Measurements from ENCODE around the gene APMAP. TPM values are rescaled to one million over a fixed set of nuclear protein-coding genes. Genes with fewer than 3 reads are reported as not detected.

The APMAP gene
- total and polyA plus RNA-seq, 2 of the 13 experiments (the other 11 are each of a cell fraction or from before 2014, with no cell fraction given): 168 to 214 TPM

DNA sequence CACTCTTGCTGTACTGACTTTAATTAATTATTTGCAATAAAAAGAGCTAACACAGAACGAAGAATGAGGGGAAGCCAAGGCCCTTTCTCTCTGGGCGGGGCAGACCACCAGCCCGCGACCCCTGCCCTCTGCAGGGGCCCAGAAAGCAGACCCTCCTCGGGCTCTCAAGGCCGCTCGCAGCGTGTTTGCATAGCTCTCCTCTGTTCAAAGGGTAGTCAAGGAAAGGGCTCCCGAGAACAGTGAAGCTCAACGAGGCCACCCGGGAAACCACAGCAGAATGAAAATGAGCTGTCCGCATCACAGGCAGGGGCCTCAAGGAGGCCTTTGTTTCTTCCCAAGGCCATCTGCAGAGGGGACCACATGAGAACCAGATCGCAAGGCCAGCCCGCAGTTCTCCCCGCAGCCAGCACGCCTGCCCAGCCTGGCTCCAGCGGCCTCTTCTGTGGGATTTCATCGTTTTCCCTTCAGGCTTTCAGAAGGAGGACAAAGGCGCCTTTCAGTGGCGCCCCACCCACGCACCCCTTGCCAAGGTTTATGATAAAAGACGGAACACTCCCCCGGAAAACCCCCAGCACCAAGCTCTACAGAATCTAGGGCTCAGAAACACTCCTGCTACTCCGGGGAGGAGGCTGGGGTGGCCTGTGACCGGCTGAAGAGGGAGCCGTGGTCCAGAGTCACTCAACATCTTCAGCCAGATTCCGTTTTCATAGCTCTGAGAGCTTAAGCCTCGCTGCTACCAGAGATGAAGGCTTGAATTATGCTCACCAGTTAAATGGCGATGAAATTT, 40.1 kb upstream of the APMAP start (continued):
- TF ChIP-seq, protein P1, sequence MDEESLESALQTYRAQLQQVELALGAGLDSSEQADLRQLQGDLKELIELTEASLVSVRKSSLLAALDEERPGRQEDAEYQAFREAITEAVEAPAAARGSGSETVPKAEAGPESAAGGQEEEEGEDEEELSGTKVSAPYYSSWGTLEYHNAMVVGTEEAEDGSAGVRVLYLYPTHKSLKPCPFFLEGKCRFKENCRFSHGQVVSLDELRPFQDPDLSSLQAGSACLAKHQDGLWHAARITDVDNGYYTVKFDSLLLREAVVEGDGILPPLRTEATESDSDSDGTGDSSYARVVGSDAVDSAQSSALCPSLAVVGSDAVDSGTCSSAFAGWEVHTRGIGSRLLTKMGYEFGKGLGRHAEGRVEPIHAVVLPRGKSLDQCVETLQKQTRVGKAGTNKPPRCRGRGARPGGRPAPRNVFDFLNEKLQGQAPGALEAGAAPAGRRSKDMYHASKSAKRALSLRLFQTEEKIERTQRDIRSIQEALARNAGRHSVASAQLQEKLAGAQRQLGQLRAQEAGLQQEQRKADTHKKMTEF (CRISPR knock-in tag; IDR thresholded peaks at IDR 0.05): peak; percentile 79; the same call in 1 of the 2 replicates
- TF ChIP-seq KDM1A (CRISPR knock-in tag; IDR thresholded peaks at IDR 0.05): peak; percentile 19; the same call in 1 of the 2 replicates
- TF ChIP-seq ZNF292 (CRISPR knock-in tag; IDR thresholded peaks at IDR 0.05; ENCODE audit: borderline replicate concordance, low read depth): peak; percentile 56; the same call in 1 of the 2 replicates
- no peak for TF ChIP-seq ZNF33A (CRISPR knock-in tag; IDR thresholded peaks at IDR 0.05; ENCODE audit: borderline replicate concordance)
- TF ChIP-seq RFXANK (CRISPR knock-in tag; IDR thresholded peaks at IDR 0.05): no peak
- no peak; the same call in 1 of the 2 replicates for TF ChIP-seq MIER3 (CRISPR knock-in tag; IDR thresholded peaks at IDR 0.05; ENCODE audit: borderline replicate concordance)
- TF ChIP-seq ZNF761 (CRISPR knock-in tag; conservative IDR thresholded peaks at IDR 0.05): no peak
- TF ChIP-seq RFXAP (CRISPR knock-in tag; IDR thresholded peaks at IDR 0.05; ENCODE audit: borderline replicate concordance): peak; percentile 74; the same call in 1 of the 2 replicates
- TF ChIP-seq ZFP36L1 (CRISPR knock-in tag; IDR thresholded peaks at IDR 0.05): no peak
- TF ChIP-seq, protein P2, sequence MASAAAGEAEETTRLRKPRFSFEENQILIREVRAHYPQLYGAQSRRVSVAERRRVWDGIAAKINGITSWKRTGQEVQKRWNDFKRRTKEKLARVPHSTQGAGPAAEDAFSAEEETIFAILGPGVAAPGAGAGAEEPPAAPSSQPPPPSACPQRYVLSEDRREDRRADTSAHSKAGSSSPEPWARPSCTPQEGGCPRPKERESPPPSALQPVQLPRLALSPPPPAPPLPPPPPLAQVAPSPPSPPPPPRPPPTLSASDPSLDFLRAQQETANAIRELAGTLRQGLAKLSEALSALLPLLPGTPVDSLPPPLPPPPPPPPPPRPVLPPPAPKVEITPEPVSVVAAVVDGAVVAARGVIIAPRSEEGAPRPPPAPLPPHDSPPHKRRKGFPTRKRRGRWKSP (CRISPR knock-in tag; IDR thresholded peaks at IDR 0.05): peak; percentile 50; the same call in 1 of the 2 replicates
- TF ChIP-seq NONO (IDR thresholded peaks at IDR 0.05): no peak
- no peak for TF ChIP-seq NONO (CRISPR knock-in tag; conservative IDR thresholded peaks at IDR 0.05)
- TF ChIP-seq ZNF432 (CRISPR knock-in tag; IDR thresholded peaks at IDR 0.05; ENCODE audit: borderline replicate concordance): no peak
- TF ChIP-seq, protein P3, sequence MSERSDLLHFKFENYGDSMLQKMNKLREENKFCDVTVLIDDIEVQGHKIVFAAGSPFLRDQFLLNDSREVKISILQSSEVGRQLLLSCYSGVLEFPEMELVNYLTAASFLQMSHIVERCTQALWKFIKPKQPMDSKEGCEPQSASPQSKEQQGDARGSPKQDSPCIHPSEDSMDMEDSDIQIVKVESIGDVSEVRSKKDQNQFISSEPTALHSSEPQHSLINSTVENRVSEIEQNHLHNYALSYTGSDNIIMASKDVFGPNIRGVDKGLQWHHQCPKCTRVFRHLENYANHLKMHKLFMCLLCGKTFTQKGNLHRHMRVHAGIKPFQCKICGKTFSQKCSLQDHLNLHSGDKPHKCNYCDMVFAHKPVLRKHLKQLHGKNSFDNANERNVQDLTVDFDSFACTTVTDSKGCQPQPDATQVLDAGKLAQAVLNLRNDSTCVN (CRISPR knock-in tag; IDR thresholded peaks at IDR 0.05; ENCODE audit: borderline replicate concordance): no peak
- TF ChIP-seq, protein P4, sequence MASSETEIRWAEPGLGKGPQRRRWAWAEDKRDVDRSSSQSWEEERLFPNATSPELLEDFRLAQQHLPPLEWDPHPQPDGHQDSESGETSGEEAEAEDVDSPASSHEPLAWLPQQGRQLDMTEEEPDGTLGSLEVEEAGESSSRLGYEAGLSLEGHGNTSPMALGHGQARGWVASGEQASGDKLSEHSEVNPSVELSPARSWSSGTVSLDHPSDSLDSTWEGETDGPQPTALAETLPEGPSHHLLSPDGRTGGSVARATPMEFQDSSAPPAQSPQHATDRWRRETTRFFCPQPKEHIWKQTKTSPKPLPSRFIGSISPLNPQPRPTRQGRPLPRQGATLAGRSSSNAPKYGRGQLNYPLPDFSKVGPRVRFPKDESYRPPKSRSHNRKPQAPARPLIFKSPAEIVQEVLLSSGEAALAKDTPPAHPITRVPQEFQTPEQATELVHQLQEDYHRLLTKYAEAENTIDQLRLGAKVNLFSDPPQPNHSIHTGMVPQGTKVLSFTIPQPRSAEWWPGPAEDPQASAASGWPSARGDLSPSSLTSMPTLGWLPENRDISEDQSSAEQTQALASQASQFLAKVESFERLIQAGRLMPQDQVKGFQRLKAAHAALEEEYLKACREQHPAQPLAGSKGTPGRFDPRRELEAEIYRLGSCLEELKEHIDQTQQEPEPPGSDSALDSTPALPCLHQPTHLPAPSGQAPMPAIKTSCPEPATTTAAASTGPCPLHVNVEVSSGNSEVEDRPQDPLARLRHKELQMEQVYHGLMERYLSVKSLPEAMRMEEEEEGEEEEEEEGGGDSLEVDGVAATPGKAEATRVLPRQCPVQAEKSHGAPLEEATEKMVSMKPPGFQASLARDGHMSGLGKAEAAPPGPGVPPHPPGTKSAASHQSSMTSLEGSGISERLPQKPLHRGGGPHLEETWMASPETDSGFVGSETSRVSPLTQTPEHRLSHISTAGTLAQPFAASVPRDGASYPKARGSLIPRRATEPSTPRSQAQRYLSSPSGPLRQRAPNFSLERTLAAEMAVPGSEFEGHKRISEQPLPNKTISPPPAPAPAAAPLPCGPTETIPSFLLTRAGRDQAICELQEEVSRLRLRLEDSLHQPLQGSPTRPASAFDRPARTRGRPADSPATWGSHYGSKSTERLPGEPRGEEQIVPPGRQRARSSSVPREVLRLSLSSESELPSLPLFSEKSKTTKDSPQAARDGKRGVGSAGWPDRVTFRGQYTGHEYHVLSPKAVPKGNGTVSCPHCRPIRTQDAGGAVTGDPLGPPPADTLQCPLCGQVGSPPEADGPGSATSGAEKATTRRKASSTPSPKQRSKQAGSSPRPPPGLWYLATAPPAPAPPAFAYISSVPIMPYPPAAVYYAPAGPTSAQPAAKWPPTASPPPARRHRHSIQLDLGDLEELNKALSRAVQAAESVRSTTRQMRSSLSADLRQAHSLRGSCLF (CRISPR knock-in tag; IDR thresholded peaks at IDR 0.05; ENCODE audit: borderline replicate concordance): no peak
- no peak for TF ChIP-seq PHF20 (CRISPR knock-in tag; IDR thresholded peaks at IDR 0.05)
- TF ChIP-seq, protein P5, sequence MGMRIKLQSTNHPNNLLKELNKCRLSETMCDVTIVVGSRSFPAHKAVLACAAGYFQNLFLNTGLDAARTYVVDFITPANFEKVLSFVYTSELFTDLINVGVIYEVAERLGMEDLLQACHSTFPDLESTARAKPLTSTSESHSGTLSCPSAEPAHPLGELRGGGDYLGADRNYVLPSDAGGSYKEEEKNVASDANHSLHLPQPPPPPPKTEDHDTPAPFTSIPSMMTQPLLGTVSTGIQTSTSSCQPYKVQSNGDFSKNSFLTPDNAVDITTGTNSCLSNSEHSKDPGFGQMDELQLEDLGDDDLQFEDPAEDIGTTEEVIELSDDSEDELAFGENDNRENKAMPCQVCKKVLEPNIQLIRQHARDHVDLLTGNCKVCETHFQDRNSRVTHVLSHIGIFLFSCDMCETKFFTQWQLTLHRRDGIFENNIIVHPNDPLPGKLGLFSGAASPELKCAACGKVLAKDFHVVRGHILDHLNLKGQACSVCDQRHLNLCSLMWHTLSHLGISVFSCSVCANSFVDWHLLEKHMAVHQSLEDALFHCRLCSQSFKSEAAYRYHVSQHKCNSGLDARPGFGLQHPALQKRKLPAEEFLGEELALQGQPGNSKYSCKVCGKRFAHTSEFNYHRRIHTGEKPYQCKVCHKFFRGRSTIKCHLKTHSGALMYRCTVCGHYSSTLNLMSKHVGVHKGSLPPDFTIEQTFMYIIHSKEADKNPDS (CRISPR knock-in tag; IDR thresholded peaks at IDR 0.05): no peak
- no peak for TF ChIP-seq SMAD3 (CRISPR knock-in tag; IDR thresholded peaks at IDR 0.05)
- no peak for TF ChIP-seq MEIS2 (CRISPR knock-in tag; IDR thresholded peaks at IDR 0.05)

All from HepG2 (cell line).